Nephron (organoid): ENCODE results near the gene POM121L2.
A peak's percentile ranks its signal among the peaks of the same experiment; 100 is the strongest.

ENCODE experiments used
- H3K27ac Mint-ChIP-seq, 3 experiments: 2 replicates each; pipeline ENCODE4 v1.8.0; 2020; ENCODE audit warnings: mixed read lengths in 3 of 3, mild to moderate bottlenecking in 2 of 3, moderate library complexity in 1 of 3
- H3K27me3 Mint-ChIP-seq: 2 replicates; pipeline ENCODE4 v1.8.0; 2021; ENCODE audit warnings: low read depth, mild to moderate bottlenecking, moderate library complexity, mixed read lengths
- H3K36me3 Mint-ChIP-seq: 2 replicates; pipeline ENCODE4 v1.8.0; 2020; ENCODE audit warnings: low read depth, mixed read lengths
- H3K4me1 Mint-ChIP-seq: 2 replicates; pipeline ENCODE4 v1.8.0; 2020; ENCODE audit warnings: mixed read lengths
- H3K4me3 Mint-ChIP-seq, 3 experiments: 2 replicates each; pipeline ENCODE4 v1.8.0; 2020; ENCODE audit warnings: mild to moderate bottlenecking in 3 of 3, mixed read lengths in 3 of 3, moderate library complexity in 2 of 3
- H3K9me3 Mint-ChIP-seq: 2 replicates; pipeline ENCODE4 v1.8.0; 2020; ENCODE audit warnings: mixed read lengths
- CTCF ChIP-seq, 3 experiments: fragments of 200-600 bp; sonication (generic); IDR thresholded peaks; one replicate each; pipeline ENCODE4 v1.5.0; 2021; ENCODE audit warnings: antibody characterized with exemption in 3 of 3; ENCODE audit not compliant: unreplicated experiment in 3 of 3

Gene POM121L2

GRCh38 chr6:27314046-27314445 lies 2.0 kb upstream of the POM121L2 start:
- Mint-ChIP-seq H3K27ac (no peak overlapping the region), H3K4me3 (no peak overlapping the region), H3K9me3 (peaks cover 6% of the 10 kb centered on the region), H3K27me3 (peaks cover 61% of the 10 kb centered on the region), H3K4me1 (no peaks in the 10 kb centered on the region), H3K36me3 (no peaks in the 10 kb centered on the region)
- no peak for TF ChIP-seq CTCF (IDR thresholded peaks at IDR 0.05; ENCODE audit: unreplicated experiment in 3 of 3)

GRCh38 chr6:27312950-27313271 lies 838 bp upstream of the POM121L2 start:
- Mint-ChIP-seq H3K27ac (no peak overlapping the region), H3K4me1 (no peaks in the 10 kb centered on the region), H3K36me3 (no peaks in the 10 kb centered on the region), H3K4me3 (peak overlapping the region; percentile 82 to 85 (median 85)), H3K27me3 (peaks cover 70% of the 10 kb centered on the region), H3K9me3 (peaks cover 6% of the 10 kb centered on the region)
- TF ChIP-seq CTCF (IDR thresholded peaks at IDR 0.05; ENCODE audit: unreplicated experiment in 3 of 3) = peak in 1 of 3 experiments; percentile 20

- Mint-ChIP-seq H3K4me3 (peak overlapping the region; percentile 82 to 85 (median 85)), H3K27ac (no peak overlapping the region), H3K9me3 (peaks cover 6% of the 10 kb centered on the region), H3K4me1 (no peaks in the 10 kb centered on the region), H3K36me3 (no peaks in the 10 kb centered on the region), H3K27me3 (peaks cover 76% of the 10 kb centered on the region)
- no peak for TF ChIP-seq CTCF (IDR thresholded peaks at IDR 0.05; ENCODE audit: unreplicated experiment in 3 of 3)
Measured at GRCh38 chr6:27311806-27312145, 297 bp downstream of the POM121L2 start.

GRCh38 chr6:27303613-27304272 lies 8.3 kb downstream of the POM121L2 start:
- Mint-ChIP-seq H3K27ac (no peak overlapping the region), H3K27me3 (peaks cover 99% of the 10 kb centered on the region), H3K4me1 (no peaks in the 10 kb centered on the region), H3K4me3 (no peak overlapping the region), H3K36me3 (no peaks in the 10 kb centered on the region), H3K9me3 (no peaks in the 10 kb centered on the region)
- no peak for TF ChIP-seq CTCF (IDR thresholded peaks at IDR 0.05; ENCODE audit: unreplicated experiment in 3 of 3)

GRCh38 chr6:27297857-27298730 lies 14.0 kb downstream of the POM121L2 start:
- H3K27me3 Mint-ChIP-seq = peaks cover 100% of the 10 kb centered on the region

More at GRCh38 chr6:27297857-27298730, 14.0 kb downstream of the POM121L2 start:
- Mint-ChIP-seq H3K9me3 (peaks cover 9% of the 10 kb centered on the region), H3K4me3 (peak overlapping the region; percentile 15 to 63 (median 59)), H3K4me1 (peaks cover 19% of the 10 kb centered on the region), H3K36me3 (no peaks in the 10 kb centered on the region), H3K27ac (no peak overlapping the region)
- no peak for TF ChIP-seq CTCF (IDR thresholded peaks at IDR 0.05; ENCODE audit: unreplicated experiment in 3 of 3)
